Activated CD4-positive, CD25-positive, alpha-beta regulatory T cell treated with anti-CD3 and anti-CD28 coated beads, Interleukin-2, amount 50 U/mL, for 24 hours (primary cell): ENCODE results near the gene SKI.
"Not testable (repeated sequence)": the region's sequence is repeated elsewhere in the genome, so short reads cannot be mapped to it uniquely, and the experiment has no call there.

Experiments used
- ATAC-seq, 2 donors: fragments of 150-1000 bp; cut with Tn5 transposase; one replicate each; pipeline ENCODE4 v1.10.0; 2021; ENCODE audit warnings: mild to moderate bottlenecking in 1 of 2, moderate library complexity in 1 of 2

The SKI gene

DNA sequence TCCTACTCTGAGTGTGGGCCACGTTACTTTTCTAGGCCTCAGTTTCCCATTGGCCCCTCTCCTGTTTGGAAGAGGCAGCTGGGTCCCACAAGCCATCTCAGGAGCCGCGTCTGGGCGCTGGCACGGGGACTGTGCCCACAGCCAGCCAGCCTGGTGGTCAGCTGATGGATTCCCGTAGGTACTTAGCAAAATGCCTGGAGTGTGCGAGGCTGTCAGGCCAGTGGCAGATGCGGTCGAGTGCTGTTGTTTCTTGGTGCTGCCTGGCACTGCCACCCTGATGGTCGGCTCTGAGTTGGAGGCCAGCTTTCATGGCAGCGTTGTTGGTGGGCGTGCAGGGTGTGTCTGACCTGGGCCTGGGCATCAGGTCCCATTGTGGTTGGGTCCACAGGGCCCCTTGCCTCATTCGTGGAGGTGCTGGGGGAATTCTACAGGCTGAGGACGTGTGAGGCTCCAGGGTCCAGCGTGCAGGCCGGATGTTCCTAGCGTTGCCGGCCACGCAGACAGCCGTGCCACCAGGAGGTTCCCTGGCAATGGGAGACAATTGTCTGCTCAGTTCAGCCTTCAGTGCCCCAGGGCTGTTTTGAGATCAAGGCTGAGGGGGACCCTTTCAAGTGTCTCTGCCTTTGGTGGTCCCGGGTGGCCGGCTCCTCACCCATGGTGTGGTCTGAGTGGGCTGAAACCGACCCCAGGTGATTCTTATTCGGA is 20.9 kb downstream of the SKI start:
- no peak for ATAC-seq

DNA sequence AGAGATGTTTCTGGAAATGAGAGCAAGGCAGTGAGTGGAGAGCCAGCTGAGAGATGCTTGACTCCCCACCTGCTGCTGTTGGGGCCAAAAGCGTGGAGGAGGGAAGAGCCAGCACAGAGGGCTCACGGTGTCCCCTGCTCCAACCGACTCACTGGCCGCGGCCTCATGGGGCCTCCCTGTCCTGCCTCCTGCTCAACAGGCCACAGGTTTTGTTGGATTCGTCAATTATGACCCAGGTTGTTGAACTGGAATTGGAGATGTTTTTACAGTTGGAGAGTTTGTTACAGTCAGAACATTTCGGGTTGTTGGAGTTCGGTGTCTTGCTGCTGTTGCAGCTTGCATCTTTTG is 21.4 kb downstream of the SKI start:
- no peak for ATAC-seq

DNA sequence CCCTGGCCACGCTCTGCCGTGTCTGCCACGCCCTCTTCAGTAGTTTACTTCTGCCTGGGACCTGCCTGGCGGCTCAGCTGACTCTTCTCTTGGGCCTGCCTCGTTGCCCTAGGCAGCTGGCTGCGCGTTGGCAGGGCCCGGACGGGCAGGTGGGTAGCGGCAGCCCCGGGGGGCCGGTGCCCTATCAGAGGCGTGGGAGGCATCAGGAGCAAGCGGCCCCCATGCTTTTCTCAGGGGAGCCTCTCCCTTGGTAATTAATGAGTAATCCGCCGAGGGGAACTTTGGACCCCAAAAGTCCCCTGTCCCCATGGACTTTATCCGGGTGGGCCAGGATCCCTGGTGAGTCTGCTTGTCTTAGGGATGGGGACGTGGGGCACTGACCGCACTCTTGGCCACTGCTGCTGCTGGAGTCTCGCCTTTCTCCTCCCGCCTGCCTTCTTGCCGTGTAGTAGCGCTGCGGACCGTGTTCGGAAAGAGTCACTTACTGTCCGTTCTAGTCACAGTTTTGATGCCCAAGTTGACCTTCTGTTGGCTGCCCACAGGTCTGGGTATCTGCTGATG is 22.7 kb downstream of the SKI start:
- ATAC-seq, result no peak

DNA sequence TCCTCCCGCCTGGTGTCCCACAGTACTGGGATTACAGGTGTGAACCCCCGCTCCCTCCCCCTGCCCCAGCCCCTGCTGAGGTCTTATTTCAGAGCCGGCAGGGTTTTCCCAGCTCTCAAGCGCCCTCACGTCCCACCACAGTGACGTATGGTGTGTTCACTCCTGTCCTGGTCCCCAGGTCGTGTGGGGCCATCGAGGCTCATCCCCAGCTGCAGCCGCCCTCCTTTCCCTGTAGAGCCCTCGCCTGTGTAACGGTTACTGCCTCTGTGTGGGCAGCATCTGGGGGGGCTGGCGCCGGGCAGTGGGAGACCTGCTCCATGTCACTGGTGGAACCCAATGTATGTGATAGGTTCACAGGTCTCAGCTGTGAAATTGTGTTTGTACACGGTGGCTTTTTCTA is 23.2 kb downstream of the SKI start:
- no peak for ATAC-seq

DNA sequence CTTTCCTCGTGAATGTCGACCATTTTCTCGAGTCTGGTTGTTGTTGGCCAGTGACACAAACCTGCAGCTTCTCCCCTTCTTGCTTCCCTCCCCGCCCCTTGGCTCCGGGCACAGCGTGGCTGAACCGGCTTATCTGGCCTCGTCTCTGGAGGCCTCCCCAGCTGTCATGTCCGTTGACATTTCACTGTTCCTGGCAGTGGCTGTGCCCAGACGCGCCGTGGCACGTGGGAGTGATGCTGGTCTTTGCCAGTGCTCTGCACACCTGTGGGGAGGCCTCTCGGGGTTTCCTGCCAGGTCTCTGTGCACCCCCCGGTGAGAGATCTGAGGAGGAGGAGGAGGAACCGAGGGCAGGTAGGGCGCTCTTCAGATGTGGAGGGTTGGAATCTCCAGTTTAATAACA is 23.7 kb downstream of the SKI start:
- ATAC-seq, result no peak

DNA sequence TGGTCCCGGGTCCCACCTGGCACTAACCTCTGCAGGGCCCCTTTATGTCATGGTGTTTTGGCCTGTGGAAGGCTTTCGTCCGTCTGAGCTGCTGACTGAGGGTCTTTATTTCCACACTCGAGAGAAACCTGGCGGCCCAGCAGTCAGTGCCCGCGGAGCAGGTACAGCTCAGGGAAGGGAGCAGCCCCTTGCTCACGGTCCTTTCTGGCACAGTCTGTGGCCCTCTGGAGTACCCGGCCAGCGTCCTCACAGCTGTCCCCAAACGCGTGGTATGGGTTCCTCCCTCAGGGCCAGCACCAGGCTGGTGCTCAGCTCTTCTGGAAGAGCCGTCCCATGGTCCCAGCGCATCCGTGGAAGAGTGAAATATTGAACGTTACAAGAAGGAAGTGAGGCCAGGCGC is 24.3 kb downstream of the SKI start:
- no peak for ATAC-seq

DNA sequence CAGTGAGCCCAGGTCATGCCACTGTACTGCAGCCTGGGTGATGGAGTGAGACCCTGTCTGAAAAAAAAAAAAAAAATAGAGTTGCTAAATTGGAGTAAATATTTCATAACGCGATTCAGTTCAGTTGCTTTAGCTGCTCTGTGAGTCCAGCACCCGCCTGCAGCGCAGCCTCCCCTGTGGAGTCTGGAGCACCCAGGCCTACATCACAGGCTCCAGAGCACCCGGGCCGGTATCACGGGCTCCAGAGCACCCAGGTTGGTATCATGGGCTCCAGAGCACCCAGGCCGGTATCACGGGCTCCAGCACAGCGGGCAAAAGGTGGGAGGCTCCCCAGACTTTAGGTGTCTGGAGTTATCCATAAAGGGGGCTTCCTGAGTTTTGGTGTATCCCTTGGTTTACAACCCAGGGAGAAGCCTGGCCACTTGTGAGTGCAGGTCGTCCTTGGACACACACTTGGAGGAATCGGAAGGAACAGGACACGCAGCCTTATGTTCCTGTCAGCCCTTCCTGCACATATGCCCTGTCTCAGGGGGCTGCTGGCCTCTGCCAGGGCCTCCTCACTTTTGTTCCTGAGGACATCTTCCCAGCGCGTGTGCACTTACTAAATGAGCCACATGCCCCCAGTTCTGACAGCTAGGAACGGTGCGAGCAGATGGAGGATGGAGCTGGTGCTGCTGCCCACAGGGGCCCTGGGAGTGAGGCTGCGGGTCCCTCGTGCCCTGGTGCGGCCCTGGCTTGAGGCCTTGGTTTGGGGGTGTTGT is 25.1 kb downstream of the SKI start:
- no peak for ATAC-seq

DNA sequence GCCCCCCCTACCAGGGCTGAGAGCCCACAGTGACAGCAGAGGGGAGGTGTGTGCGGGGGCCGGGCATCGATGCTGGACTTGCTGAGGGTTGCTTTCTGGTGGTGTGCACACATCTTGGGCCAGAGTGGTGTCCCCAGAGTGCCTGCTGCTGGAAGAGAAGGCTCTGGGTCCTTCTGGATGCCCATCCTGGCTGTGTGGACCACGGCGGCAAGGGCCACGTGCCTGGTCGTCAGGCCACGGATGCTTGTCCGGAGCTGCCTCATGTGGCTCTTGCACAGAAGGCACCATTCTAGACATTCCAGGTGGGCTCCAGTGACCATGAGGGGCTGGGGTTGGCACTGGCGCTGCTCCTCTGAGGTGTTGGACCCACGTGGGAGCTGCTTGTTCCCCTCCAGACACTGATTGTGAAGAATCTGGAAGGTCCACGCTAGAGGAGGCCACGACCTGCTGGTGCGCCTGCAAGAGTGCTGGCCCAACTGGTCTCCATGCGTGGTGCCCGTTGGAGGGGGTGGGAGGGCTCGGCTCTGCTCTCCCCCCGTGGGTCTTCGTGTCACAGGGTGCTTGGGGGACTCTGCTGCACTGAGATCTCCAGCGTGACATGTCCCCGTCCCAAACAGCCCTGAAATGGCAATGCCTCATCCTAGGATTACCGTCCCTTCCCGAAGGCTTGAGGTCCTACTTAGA is 25.8 kb downstream of the SKI start:
- ATAC-seq, result no peak

DNA sequence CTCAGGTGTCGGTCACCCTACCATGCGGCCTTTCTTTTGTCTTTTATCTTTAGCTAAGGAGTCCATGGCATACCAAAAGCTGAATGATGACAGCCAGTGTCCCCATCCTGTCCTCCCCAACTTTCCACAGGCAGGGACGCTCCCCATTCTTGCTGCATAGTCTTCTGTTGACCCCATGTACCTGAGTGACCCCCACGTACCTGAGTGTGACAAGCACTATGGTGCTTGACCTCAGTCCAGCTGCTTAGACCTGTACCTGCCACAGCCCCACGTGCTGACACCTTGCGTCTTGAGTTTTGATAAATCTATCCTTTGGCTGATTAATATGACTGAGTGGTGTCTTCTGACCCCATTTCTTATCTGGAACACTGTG is 26.9 kb downstream of the SKI start:
- ATAC-seq, result no peak

DNA sequence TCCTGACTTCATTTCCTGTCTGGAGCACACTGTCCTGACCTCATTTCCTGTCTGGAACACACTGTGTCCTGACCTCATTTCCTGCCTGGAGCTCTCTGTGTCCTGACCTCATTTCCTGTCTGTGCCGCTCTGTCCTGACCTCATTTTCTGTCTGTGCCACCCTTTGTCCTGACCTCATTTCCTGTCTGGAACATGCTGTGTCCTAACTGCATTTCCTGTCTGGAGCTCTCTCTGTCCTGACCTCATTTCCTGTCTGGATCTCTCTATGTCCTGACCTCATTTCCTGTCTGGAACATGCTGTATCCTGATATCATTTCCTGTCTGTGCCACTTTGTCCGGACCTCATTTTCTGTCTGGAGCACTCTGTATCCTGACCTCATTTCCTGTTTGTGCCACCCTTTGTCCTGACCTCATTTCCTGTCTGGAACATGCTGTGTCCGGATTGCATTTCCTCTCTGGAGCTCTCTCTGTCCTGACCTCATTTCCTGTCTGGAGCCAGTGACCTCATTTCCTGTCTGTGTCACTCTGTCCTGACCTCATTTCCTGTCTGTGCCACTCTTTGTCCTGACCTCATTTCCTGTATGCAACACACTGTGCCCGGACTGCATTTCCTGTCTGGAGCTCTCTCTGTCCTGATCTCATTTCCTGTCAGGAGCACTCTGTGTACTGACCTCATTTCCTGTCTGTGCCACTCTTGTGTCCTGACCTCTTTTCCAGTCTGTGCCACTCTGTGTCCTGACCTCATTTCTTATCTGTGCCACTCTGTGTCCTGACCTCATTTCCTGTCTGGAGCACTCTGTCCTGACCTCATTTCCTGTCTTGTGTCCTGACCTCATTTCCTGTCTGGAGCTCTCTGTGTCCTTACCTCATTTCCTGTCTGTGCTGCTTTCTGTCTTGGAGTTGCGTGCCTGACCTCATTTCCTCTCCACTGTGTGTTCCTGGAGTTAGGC is 27.6 kb downstream of the SKI start:
- peak; percentile 73 to 81 for ATAC-seq

DNA sequence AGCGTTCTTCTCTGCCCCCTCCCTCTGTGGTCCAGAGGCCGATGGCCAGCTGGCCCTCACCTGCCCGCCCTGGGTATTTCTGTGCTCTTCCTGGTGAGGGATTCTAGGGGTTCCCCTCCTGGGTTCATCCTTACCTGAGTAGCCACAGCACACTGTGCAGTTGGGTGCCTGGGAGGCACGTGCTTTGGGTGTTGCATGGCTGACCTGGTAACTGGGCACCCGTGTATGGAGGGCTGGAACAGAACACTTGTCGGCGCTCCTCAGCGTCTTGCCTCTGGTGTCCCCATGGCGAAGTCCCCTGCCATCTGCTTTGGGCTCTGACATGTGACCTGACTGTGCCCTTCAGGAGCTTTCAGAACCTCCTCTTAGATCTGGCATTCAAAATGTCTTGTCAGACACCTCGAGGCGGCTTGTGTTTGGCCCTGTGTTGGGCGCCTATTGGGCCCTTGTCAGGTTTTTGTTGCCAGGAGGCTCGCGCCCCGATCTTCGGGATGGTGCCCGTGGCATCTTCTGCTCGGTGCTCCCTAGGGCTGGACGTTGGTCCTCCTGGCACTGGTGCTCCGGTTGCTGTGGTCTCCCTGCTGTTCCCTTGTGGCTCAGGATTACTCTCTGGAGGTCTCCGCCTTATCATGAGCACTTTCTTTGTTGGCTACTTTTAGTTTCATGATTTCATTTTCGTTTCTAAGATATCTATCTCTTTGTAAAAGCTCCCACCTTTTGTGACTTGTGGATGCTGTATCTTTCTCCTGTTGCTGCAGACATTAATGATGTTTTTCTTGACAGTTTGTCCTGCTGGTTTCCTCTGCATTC is 28.5 kb downstream of the SKI start:
- no peak for ATAC-seq

DNA sequence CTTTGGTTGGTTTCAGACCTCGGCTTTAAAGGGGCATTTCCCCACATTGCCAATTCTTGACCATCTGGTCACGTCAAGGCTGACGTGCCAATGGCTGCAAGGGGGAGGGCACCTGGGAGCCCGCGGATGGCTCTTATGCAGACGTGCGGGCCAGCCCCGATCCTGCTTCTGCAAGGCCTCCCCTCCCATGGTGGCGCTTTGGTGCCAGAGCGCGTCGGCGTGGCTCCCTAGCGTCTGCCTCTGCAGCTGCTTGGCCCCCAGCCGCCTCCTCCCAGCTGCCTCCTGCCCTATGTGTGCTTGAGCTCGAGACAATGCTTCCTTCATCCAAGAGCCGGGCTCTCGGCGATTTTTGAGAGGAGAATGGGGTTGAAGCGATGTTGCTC is 29.1 kb downstream of the SKI start:
- no peak for ATAC-seq

DNA sequence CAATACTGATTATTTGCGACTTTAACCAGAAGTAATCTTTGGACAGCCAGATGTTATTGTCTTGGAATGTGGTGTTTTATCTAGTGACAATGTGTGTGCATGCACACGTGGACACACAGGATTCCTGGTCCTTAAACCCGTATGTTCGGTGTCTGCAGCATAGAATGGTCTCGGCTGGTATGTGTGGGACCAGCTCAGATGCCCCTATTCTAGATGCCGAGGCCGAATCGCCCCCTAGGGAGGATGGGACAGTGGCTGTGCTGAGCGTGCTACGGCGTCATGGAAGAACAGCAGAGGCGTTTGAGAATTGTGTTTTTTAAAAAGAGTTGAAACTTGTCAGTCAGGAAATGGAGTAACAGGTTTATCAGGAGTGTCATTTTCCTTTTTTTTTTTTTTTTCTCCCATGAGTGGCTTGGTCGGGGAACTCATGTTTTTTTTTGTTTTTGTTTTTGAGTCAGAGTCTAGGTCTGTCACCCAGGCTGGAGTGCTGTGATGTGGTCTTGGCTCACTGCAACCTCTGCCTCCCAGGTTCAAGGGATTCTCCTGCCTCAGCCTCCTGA is 30.1 kb downstream of the SKI start:
- ATAC-seq, result no peak

DNA sequence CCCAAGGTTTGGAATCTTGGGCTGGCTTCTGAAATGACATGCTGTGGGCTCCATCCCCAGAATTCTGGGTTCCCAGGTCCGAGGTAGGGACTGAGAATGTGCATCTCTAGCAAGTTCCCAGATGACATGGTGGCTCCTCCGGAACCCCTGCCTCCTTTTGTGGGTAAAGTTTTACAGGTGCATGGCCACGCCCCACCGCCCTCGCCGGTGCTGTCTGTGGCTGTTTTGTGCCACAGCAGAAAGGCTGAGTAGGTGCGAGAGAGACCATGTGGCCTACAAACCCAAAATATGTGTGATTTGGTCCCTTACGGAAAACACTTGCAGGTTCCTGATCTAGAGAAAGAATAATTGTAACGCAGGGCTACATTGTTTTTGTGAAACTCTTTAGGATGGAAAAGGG is 30.9 kb downstream of the SKI start:
- ATAC-seq, result no peak

DNA sequence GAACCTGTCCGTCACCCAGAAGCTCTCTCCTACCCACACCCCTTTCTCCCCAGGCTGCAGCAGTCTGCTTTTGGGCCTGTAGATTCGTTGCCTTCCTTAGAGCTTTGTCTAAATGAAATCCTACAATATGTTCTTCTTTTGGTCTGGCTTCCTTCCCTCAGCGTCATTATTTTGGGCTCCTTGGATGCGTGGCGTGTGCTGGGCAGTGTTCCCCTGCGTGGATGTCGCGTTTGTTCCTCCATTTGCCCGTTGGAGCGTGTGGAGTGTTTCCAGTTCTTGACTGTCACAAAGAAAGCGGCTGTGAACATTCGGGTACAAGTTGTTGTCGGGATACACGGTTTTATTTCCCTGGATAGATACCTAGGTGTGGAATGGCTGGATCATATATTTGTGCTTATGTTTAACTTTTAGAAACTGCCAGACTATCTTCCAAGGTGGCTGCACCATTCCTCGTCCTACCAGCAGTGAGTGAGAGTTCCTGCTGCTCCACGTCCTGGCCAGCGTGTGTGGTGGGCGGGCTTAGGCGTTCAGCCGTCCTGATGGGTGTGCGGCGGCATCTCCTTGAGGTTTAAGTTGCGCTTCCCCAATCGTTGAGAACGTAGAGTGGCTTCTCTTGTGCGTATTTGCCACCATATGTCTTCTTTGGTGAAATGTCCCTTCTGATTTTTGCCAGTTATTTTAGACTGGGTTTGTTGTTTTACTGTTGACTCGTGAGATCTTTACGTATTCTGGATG is 31.7 kb downstream of the SKI start:
- no peak for ATAC-seq

DNA sequence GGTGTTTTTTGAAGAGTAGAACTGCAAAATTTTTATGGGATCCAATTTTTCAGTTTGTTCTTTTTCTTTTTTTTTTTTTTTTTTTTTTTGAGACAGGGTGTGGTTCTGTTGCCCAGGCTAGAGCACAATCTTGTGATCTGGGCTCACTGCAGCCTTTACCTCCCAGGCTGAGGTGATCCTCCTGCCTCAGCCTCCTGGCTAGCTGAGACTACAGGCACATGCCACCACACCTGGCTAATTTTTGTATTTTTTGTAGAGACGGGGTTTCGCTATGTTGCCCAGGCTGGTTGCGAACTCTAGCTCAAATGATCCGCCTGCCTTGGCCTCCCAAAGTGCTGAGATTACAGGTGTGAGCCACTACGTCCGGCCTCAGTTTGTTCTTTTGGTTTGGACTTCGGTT is 32.4 kb downstream of the SKI start:
- not testable (repeated sequence) for ATAC-seq

DNA sequence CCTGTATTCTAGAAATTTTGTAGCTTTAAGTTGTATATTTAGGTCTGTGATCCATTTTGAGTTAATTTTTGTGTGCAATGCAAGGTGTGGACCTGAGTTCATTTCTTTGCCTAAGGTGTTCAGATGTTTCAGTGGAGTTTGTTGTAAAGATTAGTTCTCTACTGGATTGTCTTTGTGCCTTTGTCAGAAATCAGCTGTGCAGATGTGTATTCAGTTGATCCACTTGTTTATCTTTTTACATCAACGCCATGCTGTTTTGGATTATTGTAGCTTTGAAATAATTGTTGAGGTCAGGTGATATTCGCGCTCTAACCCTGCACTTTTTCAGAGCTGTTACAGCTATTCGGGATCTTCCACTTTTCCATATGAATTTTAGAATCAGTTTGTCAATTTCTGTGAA is 32.8 kb downstream of the SKI start:
- ATAC-seq, result no peak

DNA sequence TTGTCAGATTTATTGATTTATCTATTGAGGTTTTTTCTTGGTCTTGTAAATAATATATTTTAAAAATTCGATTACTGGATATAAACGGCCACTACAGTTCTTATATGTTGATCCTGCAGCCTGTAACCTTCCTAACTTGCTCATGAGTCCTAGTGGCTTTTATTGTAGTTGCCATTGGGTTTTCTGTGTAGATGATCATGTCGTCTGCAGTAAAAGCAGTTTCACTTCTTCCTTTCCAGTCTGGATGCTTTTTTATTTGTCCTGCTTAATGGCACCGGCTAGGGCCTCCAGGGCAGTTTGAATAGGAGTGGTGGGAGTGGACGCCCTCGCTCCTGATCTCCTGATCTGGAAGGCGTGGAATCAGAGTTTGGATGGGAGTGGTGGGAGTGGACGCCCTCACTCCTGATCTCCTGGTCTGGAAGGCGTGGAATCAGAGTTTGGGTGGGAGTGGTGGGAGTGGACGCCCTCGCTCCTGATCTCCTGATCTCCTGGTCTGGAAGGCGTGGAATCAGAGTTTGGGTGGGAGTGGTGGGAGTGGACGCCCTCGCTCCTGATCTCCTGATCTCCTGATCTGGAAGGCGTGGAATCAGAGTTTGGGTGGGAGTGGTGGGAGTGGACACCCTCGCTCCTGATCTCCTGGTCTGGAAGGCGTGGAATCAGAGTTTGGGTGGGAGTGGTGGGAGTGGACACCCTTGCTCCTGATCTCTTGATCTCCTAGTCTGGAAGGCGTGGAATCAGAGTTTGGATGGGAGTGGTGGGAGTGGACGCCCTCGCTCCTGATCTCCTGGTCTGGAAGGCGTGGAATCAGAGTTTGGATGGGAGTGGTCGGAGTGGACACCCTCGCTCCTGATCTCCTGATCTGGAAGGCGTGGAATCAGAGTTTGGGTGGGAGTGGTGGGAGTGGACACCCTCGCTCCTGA is 33.6 kb downstream of the SKI start:
- not testable (repeated sequence) for ATAC-seq

DNA sequence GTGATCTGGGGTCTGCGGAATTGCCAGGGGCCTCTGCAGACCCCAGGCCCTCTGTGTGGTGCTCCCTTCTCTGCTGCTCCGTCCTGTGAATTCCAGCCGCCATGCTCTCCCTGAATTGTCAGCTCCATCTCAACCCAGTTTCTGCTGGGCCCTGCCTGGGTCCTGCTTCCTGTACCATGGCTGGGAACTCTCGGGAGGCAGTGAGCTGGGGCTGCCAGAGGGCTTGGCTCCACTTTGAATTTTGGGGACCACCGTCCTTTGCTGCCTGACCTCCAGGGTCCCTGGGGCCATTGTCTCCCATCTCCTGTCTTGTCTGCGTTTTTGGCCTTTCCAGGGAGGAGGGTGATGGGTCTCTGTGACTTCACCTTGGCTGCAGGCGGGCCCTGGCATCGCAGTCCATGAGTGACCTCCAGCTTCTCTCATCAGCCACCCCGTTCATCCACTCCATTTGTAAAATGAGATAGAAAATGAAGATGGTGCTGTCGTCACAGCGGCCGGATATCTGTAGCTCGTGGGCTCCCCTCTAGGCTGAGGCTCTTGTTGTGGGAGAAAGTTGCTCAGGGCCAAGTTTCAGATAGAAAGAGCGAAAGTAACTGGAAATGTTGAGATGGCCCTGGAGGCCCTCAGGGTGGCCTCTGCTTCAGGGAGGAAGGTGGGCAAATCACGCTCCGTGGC is 38.3 kb downstream of the SKI start:
- ATAC-seq, result no peak
